Liver (tissue), 9 donors: ENCODE results near the gene CIC. TPM values are rescaled to one million over a fixed set of nuclear protein-coding genes. Genes with fewer than 3 reads are reported as not detected.

Source experiments
- DNase-seq: peaks from one replicate; pipeline ENCODE4 v3.0.0-alpha.2; 2017; ENCODE audit warnings: low spot score
- H3K27ac ChIP-seq, 2 donors: one replicate each; pipeline ENCODE4 v1.7.0; 2013; ENCODE audit warnings: inconsistent platforms in 2 of 2, low read length in 2 of 2, control low read depth in 1 of 2, low read depth in 1 of 2, mild to moderate bottlenecking in 1 of 2
- H3K27me3 ChIP-seq, 4 donors: one replicate each; pipeline versions ENCODE4 v1.6.1 to v1.7.0; 2013; ENCODE audit warnings: low read length in 3 of 4, inconsistent platforms in 1 of 4, mild to moderate bottlenecking in 1 of 4, moderate library complexity in 1 of 4; ENCODE audit not compliant: control insufficient read depth in 4 of 4, insufficient read depth in 4 of 4
- H3K36me3 ChIP-seq, 4 donors: one replicate each; pipeline versions ENCODE4 v1.6.1 to v1.7.0; 2013; ENCODE audit warnings: low read length in 3 of 4, mild to moderate bottlenecking in 3 of 4, low read depth in 1 of 4, moderate library complexity in 1 of 4; ENCODE audit not compliant: control insufficient read depth in 4 of 4, insufficient read depth in 3 of 4
- H3K4me1 ChIP-seq, 4 donors: one replicate each; pipeline versions ENCODE4 v1.6.1 to v1.7.0; 2013; ENCODE audit warnings: low read length in 3 of 4, mild to moderate bottlenecking in 3 of 4, moderate library complexity in 1 of 4; ENCODE audit not compliant: control insufficient read depth in 4 of 4, insufficient read depth in 4 of 4
- H3K4me3 ChIP-seq, 3 donors: one replicate each; pipeline versions ENCODE4 v1.6.1 to v1.7.0; 2013; ENCODE audit warnings: low read length in 3 of 3, control low read depth in 1 of 3, low read depth in 1 of 3, mild to moderate bottlenecking in 1 of 3
- H3K9ac ChIP-seq, 2 donors: one replicate each; pipeline ENCODE4 v1.7.0; 2013; ENCODE audit warnings: low read length in 2 of 2, mild to moderate bottlenecking in 2 of 2, moderate library complexity in 2 of 2, control low read depth in 1 of 2, low read depth in 1 of 2
- H3K9me3 ChIP-seq, 4 donors: one replicate each; pipeline versions ENCODE4 v1.6.1 to v1.7.0; 2013; ENCODE audit warnings: low read length in 3 of 4; ENCODE audit not compliant: control insufficient read depth in 4 of 4
- EGR1 ChIP-seq, 2 donors: IDR thresholded peaks; 2 replicates each; pipeline ENCODE4 v1.6.1; 2016 to 2018; ENCODE audit warnings: antibody characterized with exemption in 2 of 2, low read depth in 2 of 2
- FOXA2 ChIP-seq: IDR thresholded peaks from 2 replicates; pipeline ENCODE4 v1.6.1; 2016; ENCODE audit warnings: antibody characterized with exemption
- HNF4A ChIP-seq, 2 donors: conservative IDR thresholded peaks; 2 replicates each; pipeline ENCODE4 v1.6.1; 2016; ENCODE audit warnings: antibody characterized with exemption in 2 of 2, mild to moderate bottlenecking in 2 of 2
- HNF4G ChIP-seq: IDR thresholded peaks from 2 replicates; pipeline ENCODE4 v1.6.1; 2016; ENCODE audit warnings: antibody characterized with exemption
- JUND ChIP-seq, 2 donors: IDR thresholded peaks; 2 replicates each; pipeline ENCODE4 v1.6.1; 2016; ENCODE audit warnings: antibody characterized with exemption in 2 of 2
- MAX ChIP-seq: IDR thresholded peaks from 2 replicates; pipeline ENCODE4 v1.6.1; 2016; ENCODE audit warnings: antibody characterized with exemption
- NR2F2 ChIP-seq: IDR thresholded peaks from 2 replicates; pipeline ENCODE4 v1.6.1; 2016; ENCODE audit warnings: antibody characterized with exemption
- REST ChIP-seq: IDR thresholded peaks from 2 replicates; pipeline ENCODE4 v1.6.1; 2016; ENCODE audit warnings: antibody characterized with exemption, mild to moderate bottlenecking
- RXRA ChIP-seq, 2 donors: IDR thresholded peaks; 2 replicates each; pipeline ENCODE4 v1.6.1; 2017 to 2018; ENCODE audit warnings: antibody characterized with exemption in 2 of 2, mild to moderate bottlenecking in 1 of 2
- TAF1 ChIP-seq: conservative IDR thresholded peaks from 2 replicates; pipeline ENCODE4 v1.6.1; 2016; ENCODE audit warnings: antibody characterized with exemption, mild to moderate bottlenecking
- YY1 ChIP-seq: IDR thresholded peaks from 2 replicates; pipeline ENCODE4 v1.6.1; 2016; ENCODE audit warnings: antibody characterized with exemption, mild to moderate bottlenecking
- ZBTB33 ChIP-seq: IDR thresholded peaks from 2 replicates; pipeline ENCODE4 v1.6.1; 2016; ENCODE audit warnings: antibody characterized with exemption
- WGBS: extraction: QIAGEN DNeasy Blood & Tissue Kit; methylation state at CpG from one replicate; pipeline ENCODE4 v1.1.7; 2013; 5-methylcytosine and 5-hydroxymethylcytosine counted together
- polyA plus RNA-seq, 2 donors: library from polyadenylated mRNA; stranded (reverse) in 1 of 2; unstranded in 1 of 2; fragments of 200-250 nt in 1 of 2; fragments of >200 nt in 1 of 2; fragmentation: Nextera tagmentation in 1 of 2; extraction: Ambion mirVana in 1 of 2; gene quantifications; one replicate each; pipeline versions ENCODE4 v1.2.1 to v1.2.3, GENCODE V29; 2013 to 2015
- total RNA-seq, 2 donors: library from RNA; depleted of rRNA; stranded (reverse); fragments of >200 nt; gene quantifications; one replicate each; pipeline ENCODE4 v1.2.3, GENCODE V29; 2014
- donor health status: healthy.
- donor health status: healthy.
- donor health status: healthy.
- donor health status: healthy.
- donor health status: healthy.

CIC gene
- total and polyA plus RNA-seq, 4 donors = 5.6 to 21.3 (median 17.2) TPM

GRCh38 chr19:42250183-42250665 lies 18.8 kb upstream of the CIC start:
- Histone ChIP-seq H3K9ac (no peak overlapping the region), H3K4me1 (peaks cover 16 to 46% (median 26%) of the 10 kb centered on the region in 4 donors), H3K4me3 (no peak overlapping the region), H3K36me3 (peaks cover 0 to 12% (median 5%) of the 10 kb centered on the region in 4 donors), H3K27me3 (no peaks in the 10 kb centered on the region), H3K9me3 (no peaks in the 10 kb centered on the region), H3K27ac (peak overlapping the region; percentile 67 to 72)
- TF ChIP-seq NR2F2 (peak; percentile 7), HNF4A (conservative IDR thresholded peaks at IDR 0.05) (peak in 1 of 2 donors; percentile 52), FOXA2 (no peak)
- WGBS = 73% methylated on average over 15 of the region's 15 CpGs
- DNase-seq = peak; percentile 33

- peak; percentile 33 for DNase-seq
- no peak overlapping the region for H3K4me3 ChIP-seq
- no peaks in the 10 kb centered on the region for H3K27me3 ChIP-seq
- H3K27ac ChIP-seq = peak overlapping the region; percentile 67 to 72
- peaks cover 16 to 49% (median 31%) of the 10 kb centered on the region in 4 donors for H3K4me1 ChIP-seq
- no peak overlapping the region for H3K9ac ChIP-seq
- 28% methylated on average over 19 of the region's 19 CpGs for WGBS
- H3K9me3 ChIP-seq = no peaks in the 10 kb centered on the region
- TF ChIP-seq EGR1 (IDR thresholded peaks at IDR 0.05; ENCODE audit: low read depth in 2 of 2) = no peak
- TF ChIP-seq NR2F2 = peak; percentile 0
- no peak for TF ChIP-seq YY1
- peaks cover 0 to 12% (median 5%) of the 10 kb centered on the region in 4 donors for H3K36me3 ChIP-seq
Observed at GRCh38 chr19:42250666-42251531, 18.2 kb upstream of the CIC start.

- Histone ChIP-seq H3K27ac (peak overlapping the region; percentile 44 to 68), H3K27me3 (no peaks in the 10 kb centered on the region), H3K4me3 (no peak overlapping the region), H3K9me3 (no peaks in the 10 kb centered on the region), H3K4me1 (peaks cover 16 to 47% (median 33%) of the 10 kb centered on the region in 4 donors), H3K36me3 (peaks cover 0 to 12% (median 5%) of the 10 kb centered on the region in 4 donors), H3K9ac (no peak overlapping the region)
- TF ChIP-seq HNF4A (conservative IDR thresholded peaks at IDR 0.05) = no peak
- TF ChIP-seq TAF1 = no peak
- TF ChIP-seq RXRA (IDR thresholded peaks at IDR 0.05) = no peak
- no peak for DNase-seq
- WGBS = 69% methylated on average over 4 of the region's 4 CpGs
Observed at GRCh38 chr19:42251572-42252358, 17.3 kb upstream of the CIC start.

GRCh38 chr19:42252365-42253244 lies 16.4 kb upstream of the CIC start:
- H3K4me1 ChIP-seq = peaks cover 16 to 47% (median 33%) of the 10 kb centered on the region in 4 donors
- H3K4me3 ChIP-seq = peak overlapping the region; percentile 72 to 99 (median 91)
- peak overlapping the region; percentile 58 to 72 for H3K9ac ChIP-seq
- 17% methylated on average over 27 of the region's 27 CpGs for WGBS
- no peak for DNase-seq
- H3K9me3 ChIP-seq = no peaks in the 10 kb centered on the region
- peaks cover 0 to 12% (median 5%) of the 10 kb centered on the region in 4 donors for H3K36me3 ChIP-seq
- no peaks in the 10 kb centered on the region for H3K27me3 ChIP-seq
- H3K27ac ChIP-seq = peak overlapping the region; percentile 78 to 87
- no peak for TF ChIP-seq ZBTB33
- TF ChIP-seq RXRA (IDR thresholded peaks at IDR 0.05) = no peak
- no peak for TF ChIP-seq NR2F2
- TF ChIP-seq FOXA2 = no peak
- no peak for TF ChIP-seq MAX
- TF ChIP-seq EGR1 (IDR thresholded peaks at IDR 0.05; ENCODE audit: low read depth in 2 of 2) = no peak
- TF ChIP-seq JUND (IDR thresholded peaks at IDR 0.05) = no peak
- no peak for TF ChIP-seq REST
- TF ChIP-seq HNF4G = no peak
